ENCODE results near the gene ATP11C. TPM values are rescaled to one million over a fixed set of nuclear protein-coding genes. Genes with fewer than 3 reads are reported as not detected.
"Not testable (repeated sequence)": the region's sequence is repeated elsewhere in the genome, so short reads cannot be mapped to it uniquely, and the experiment has no call there.

Gene ATP11C
- polyA plus RNA-seq, 2 donors: 1.7 to 3.4 TPM

- Histone ChIP-seq H3K4me3 (ENCODE audit: low read depth in 1 of 2, low read length in 2 of 2) (no peak overlapping the region), H3K9me3 (ENCODE audit: control insufficient read depth in 2 of 2, insufficient read depth in 1 of 2, low read depth in 1 of 2, low read length in 1 of 2) (no peaks in the 10 kb centered on the region), H3K27me3 (ENCODE audit: control insufficient read depth in 1 of 2, insufficient read depth in 2 of 2, low read length in 2 of 2) (no peaks in the 10 kb centered on the region), H3K27ac (ENCODE audit: low read depth in 2 of 2, low read length in 1 of 2) (no peak overlapping the region), H3K4me1 (ENCODE audit: control insufficient read depth in 2 of 2, insufficient read depth in 2 of 2, low read length in 1 of 2) (no peaks in the 10 kb centered on the region), H3K36me3 (ENCODE audit: control insufficient read depth in 2 of 2, insufficient read depth in 2 of 2, low read length in 1 of 2) (no peaks in the 10 kb centered on the region)
- 46 to 58% methylated on average over 2 of the region's 2 CpGs for WGBS, 2 donors
Measured at GRCh38 chrX:139844163-139844562, 88.7 kb downstream of the ATP11C start.

DNA sequence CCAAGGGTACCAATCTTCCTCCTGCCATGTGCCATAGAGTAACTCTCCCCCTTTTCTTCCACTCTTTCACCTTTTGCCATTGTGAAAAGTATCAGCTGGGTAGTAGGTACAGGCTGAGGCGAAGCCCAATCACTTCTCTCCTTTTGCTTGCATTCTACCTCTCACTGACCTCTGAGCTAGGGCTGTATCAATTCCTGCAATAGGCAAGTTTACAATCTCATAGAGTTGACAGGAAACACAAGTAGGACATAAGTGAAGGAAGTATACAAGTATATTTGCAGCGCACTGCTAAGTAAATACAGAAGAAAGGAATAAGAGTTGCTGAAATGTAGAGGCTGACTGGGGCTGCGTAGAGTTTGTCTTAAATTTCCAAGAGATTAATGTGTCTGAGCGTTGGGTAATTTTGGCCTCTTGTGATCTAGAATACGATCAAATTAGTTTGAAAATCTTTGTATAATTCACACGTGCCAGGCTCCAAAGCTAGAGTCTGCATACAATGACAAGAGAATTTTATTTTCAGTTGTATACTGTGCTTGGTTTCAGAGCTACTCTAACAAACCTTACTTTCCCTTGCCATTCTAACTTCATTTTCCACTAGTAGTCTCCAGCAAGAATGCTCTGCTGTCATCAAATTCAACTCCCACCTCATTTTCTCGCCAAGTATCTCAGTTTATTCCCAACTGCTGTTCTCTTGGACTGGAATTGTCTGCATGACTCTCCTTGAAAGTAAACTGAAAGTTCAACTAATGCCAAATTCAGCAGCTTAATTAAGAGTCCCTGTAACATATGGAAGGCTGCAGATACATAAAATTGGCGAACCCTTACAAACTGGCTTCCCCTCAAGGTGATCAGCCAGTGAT, 90.3 kb downstream of the ATP11C start:
- no peaks in the 10 kb centered on the region for H3K9me3 ChIP-seq (ENCODE audit: control insufficient read depth in 2 of 2, insufficient read depth in 1 of 2, low read depth in 1 of 2, low read length in 1 of 2)
- H3K4me1 ChIP-seq (ENCODE audit: control insufficient read depth in 2 of 2, insufficient read depth in 2 of 2, low read length in 1 of 2): no peaks in the 10 kb centered on the region
- H3K27ac ChIP-seq (ENCODE audit: low read depth in 2 of 2, low read length in 1 of 2): no peak overlapping the region
- WGBS, 2 donors: 76 to 81% methylated on average over 8 of the region's 8 CpGs
- H3K4me3 ChIP-seq (ENCODE audit: low read depth in 1 of 2, low read length in 2 of 2): no peak overlapping the region
- H3K36me3 ChIP-seq (ENCODE audit: control insufficient read depth in 2 of 2, insufficient read depth in 2 of 2, low read length in 1 of 2): no peaks in the 10 kb centered on the region
- H3K27me3 ChIP-seq (ENCODE audit: control insufficient read depth in 1 of 2, insufficient read depth in 2 of 2, low read length in 2 of 2): no peaks in the 10 kb centered on the region

- not testable (repeated sequence) for H3K4me1 ChIP-seq (ENCODE audit: control insufficient read depth in 2 of 2, insufficient read depth in 2 of 2, low read length in 1 of 2); H3K4me3 ChIP-seq (ENCODE audit: low read depth in 1 of 2, low read length in 2 of 2); H3K36me3 ChIP-seq (ENCODE audit: control insufficient read depth in 2 of 2, insufficient read depth in 2 of 2, low read length in 1 of 2); H3K27me3 ChIP-seq (ENCODE audit: control insufficient read depth in 1 of 2, insufficient read depth in 2 of 2, low read length in 2 of 2); H3K27ac ChIP-seq (ENCODE audit: low read depth in 2 of 2, low read length in 1 of 2); H3K9me3 ChIP-seq (ENCODE audit: control insufficient read depth in 2 of 2, insufficient read depth in 1 of 2, low read depth in 1 of 2, low read length in 1 of 2)
- WGBS, 2 donors: 87 to 98% methylated on average over 5 of the region's 5 CpGs
Measured at GRCh38 chrX:139836335-139836734, 96.5 kb downstream of the ATP11C start.

GRCh38 chrX:139834879-139835278, 98.0 kb downstream of the ATP11C start:
- H3K9me3 ChIP-seq (ENCODE audit: control insufficient read depth in 2 of 2, insufficient read depth in 1 of 2, low read depth in 1 of 2, low read length in 1 of 2): no peaks in the 10 kb centered on the region
- H3K27ac ChIP-seq (ENCODE audit: low read depth in 2 of 2, low read length in 1 of 2): no peak overlapping the region
- no peaks in the 10 kb centered on the region for H3K27me3 ChIP-seq (ENCODE audit: control insufficient read depth in 1 of 2, insufficient read depth in 2 of 2, low read length in 2 of 2)
- H3K36me3 ChIP-seq (ENCODE audit: control insufficient read depth in 2 of 2, insufficient read depth in 2 of 2, low read length in 1 of 2): no peaks in the 10 kb centered on the region
- H3K4me3 ChIP-seq (ENCODE audit: low read depth in 1 of 2, low read length in 2 of 2): no peak overlapping the region
- H3K4me1 ChIP-seq (ENCODE audit: control insufficient read depth in 2 of 2, insufficient read depth in 2 of 2, low read length in 1 of 2): no peaks in the 10 kb centered on the region

- Histone ChIP-seq H3K4me3 (ENCODE audit: low read depth in 1 of 2, low read length in 2 of 2) (no peak overlapping the region), H3K27ac (ENCODE audit: low read depth in 2 of 2, low read length in 1 of 2) (no peak overlapping the region), H3K9me3 (ENCODE audit: control insufficient read depth in 2 of 2, insufficient read depth in 1 of 2, low read depth in 1 of 2, low read length in 1 of 2) (no peaks in the 10 kb centered on the region), H3K36me3 (ENCODE audit: control insufficient read depth in 2 of 2, insufficient read depth in 2 of 2, low read length in 1 of 2) (no peaks in the 10 kb centered on the region), H3K27me3 (ENCODE audit: control insufficient read depth in 1 of 2, insufficient read depth in 2 of 2, low read length in 2 of 2) (no peaks in the 10 kb centered on the region), H3K4me1 (ENCODE audit: control insufficient read depth in 2 of 2, insufficient read depth in 2 of 2, low read length in 1 of 2) (no peaks in the 10 kb centered on the region)
- 63 to 72% methylated on average over 3 of the region's 3 CpGs for WGBS, 2 donors
Measured at GRCh38 chrX:139832718-139833309, 100.0 kb downstream of the ATP11C start.

GRCh38 chrX:139831675-139832456, 101.0 kb downstream of the ATP11C start:
- Histone ChIP-seq H3K9me3 (ENCODE audit: control insufficient read depth in 2 of 2, insufficient read depth in 1 of 2, low read depth in 1 of 2, low read length in 1 of 2) (no peaks in the 10 kb centered on the region), H3K4me3 (ENCODE audit: low read depth in 1 of 2, low read length in 2 of 2) (no peak overlapping the region), H3K4me1 (ENCODE audit: control insufficient read depth in 2 of 2, insufficient read depth in 2 of 2, low read length in 1 of 2) (no peaks in the 10 kb centered on the region), H3K27me3 (ENCODE audit: control insufficient read depth in 1 of 2, insufficient read depth in 2 of 2, low read length in 2 of 2) (no peaks in the 10 kb centered on the region), H3K27ac (ENCODE audit: low read depth in 2 of 2, low read length in 1 of 2) (no peak overlapping the region), H3K36me3 (ENCODE audit: control insufficient read depth in 2 of 2, insufficient read depth in 2 of 2, low read length in 1 of 2) (no peaks in the 10 kb centered on the region)
- 56 to 64% methylated on average over 3 of the region's 3 CpGs for WGBS, 2 donors

- Histone ChIP-seq H3K4me3 (ENCODE audit: low read depth in 1 of 2, low read length in 2 of 2) (no peak overlapping the region), H3K4me1 (ENCODE audit: control insufficient read depth in 2 of 2, insufficient read depth in 2 of 2, low read length in 1 of 2) (no peaks in the 10 kb centered on the region), H3K27me3 (ENCODE audit: control insufficient read depth in 1 of 2, insufficient read depth in 2 of 2, low read length in 2 of 2) (no peaks in the 10 kb centered on the region), H3K36me3 (ENCODE audit: control insufficient read depth in 2 of 2, insufficient read depth in 2 of 2, low read length in 1 of 2) (no peaks in the 10 kb centered on the region), H3K9me3 (ENCODE audit: control insufficient read depth in 2 of 2, insufficient read depth in 1 of 2, low read depth in 1 of 2, low read length in 1 of 2) (no peaks in the 10 kb centered on the region), H3K27ac (ENCODE audit: low read depth in 2 of 2, low read length in 1 of 2) (no peak overlapping the region)
Measured at GRCh38 chrX:139831017-139831416, 101.8 kb downstream of the ATP11C start.

- no peak overlapping the region for H3K4me3 ChIP-seq (ENCODE audit: low read depth in 1 of 2, low read length in 2 of 2)
- H3K4me1 ChIP-seq (ENCODE audit: control insufficient read depth in 2 of 2, insufficient read depth in 2 of 2, low read length in 1 of 2): no peaks in the 10 kb centered on the region
- no peaks in the 10 kb centered on the region for H3K27me3 ChIP-seq (ENCODE audit: control insufficient read depth in 1 of 2, insufficient read depth in 2 of 2, low read length in 2 of 2)
- no peaks in the 10 kb centered on the region for H3K9me3 ChIP-seq (ENCODE audit: control insufficient read depth in 2 of 2, insufficient read depth in 1 of 2, low read depth in 1 of 2, low read length in 1 of 2)
- no peak overlapping the region for H3K27ac ChIP-seq (ENCODE audit: low read depth in 2 of 2, low read length in 1 of 2)
- no peaks in the 10 kb centered on the region for H3K36me3 ChIP-seq (ENCODE audit: control insufficient read depth in 2 of 2, insufficient read depth in 2 of 2, low read length in 1 of 2)
- 88 to 100% methylated on average over 1 of the region's 1 CpG for WGBS, 2 donors
Measured at GRCh38 chrX:139828830-139829229, 104.0 kb downstream of the ATP11C start.

GRCh38 chrX:139828033-139828432, 104.8 kb downstream of the ATP11C start:
- H3K27me3 ChIP-seq (ENCODE audit: control insufficient read depth in 1 of 2, insufficient read depth in 2 of 2, low read length in 2 of 2): no peaks in the 10 kb centered on the region
- no peaks in the 10 kb centered on the region for H3K4me1 ChIP-seq (ENCODE audit: control insufficient read depth in 2 of 2, insufficient read depth in 2 of 2, low read length in 1 of 2)
- no peak overlapping the region for H3K27ac ChIP-seq (ENCODE audit: low read depth in 2 of 2, low read length in 1 of 2)
- H3K9me3 ChIP-seq (ENCODE audit: control insufficient read depth in 2 of 2, insufficient read depth in 1 of 2, low read depth in 1 of 2, low read length in 1 of 2): no peaks in the 10 kb centered on the region
- no peaks in the 10 kb centered on the region for H3K36me3 ChIP-seq (ENCODE audit: control insufficient read depth in 2 of 2, insufficient read depth in 2 of 2, low read length in 1 of 2)
- WGBS, 2 donors: 50 to 61% methylated on average over 1 of the region's 1 CpG
- H3K4me3 ChIP-seq (ENCODE audit: low read depth in 1 of 2, low read length in 2 of 2): no peak overlapping the region

Data from esophagus (tissue), 2 donors.